GM18907 (cell line): ENCODE data around the gene RTN4RL1.
"Not testable (repeated sequence)": the region's sequence is repeated elsewhere in the genome, so short reads cannot be mapped to it uniquely, and the experiment has no call there.

ENCODE experiments used
- ATAC-seq: cut with Tn5 transposase; IDR thresholded peaks from one replicate; pipeline ENCODE4 v1.9.1; 2021; ENCODE audit warnings: mild to moderate bottlenecking, moderate library complexity; ENCODE audit not compliant: unreplicated experiment

Gene RTN4RL1

GRCh38 chr17:2027528-2028233 is 2.5 kb upstream of the RTN4RL1 start:
- ATAC-seq: no peak

GRCh38 chr17:2025622-2026309 is 632 bp upstream of the RTN4RL1 start:
- ATAC-seq: no peak

- ATAC-seq: no peak
These were observed 438 bp downstream of the RTN4RL1 start for GRCh38 chr17:2024572-2025219.

DNA sequence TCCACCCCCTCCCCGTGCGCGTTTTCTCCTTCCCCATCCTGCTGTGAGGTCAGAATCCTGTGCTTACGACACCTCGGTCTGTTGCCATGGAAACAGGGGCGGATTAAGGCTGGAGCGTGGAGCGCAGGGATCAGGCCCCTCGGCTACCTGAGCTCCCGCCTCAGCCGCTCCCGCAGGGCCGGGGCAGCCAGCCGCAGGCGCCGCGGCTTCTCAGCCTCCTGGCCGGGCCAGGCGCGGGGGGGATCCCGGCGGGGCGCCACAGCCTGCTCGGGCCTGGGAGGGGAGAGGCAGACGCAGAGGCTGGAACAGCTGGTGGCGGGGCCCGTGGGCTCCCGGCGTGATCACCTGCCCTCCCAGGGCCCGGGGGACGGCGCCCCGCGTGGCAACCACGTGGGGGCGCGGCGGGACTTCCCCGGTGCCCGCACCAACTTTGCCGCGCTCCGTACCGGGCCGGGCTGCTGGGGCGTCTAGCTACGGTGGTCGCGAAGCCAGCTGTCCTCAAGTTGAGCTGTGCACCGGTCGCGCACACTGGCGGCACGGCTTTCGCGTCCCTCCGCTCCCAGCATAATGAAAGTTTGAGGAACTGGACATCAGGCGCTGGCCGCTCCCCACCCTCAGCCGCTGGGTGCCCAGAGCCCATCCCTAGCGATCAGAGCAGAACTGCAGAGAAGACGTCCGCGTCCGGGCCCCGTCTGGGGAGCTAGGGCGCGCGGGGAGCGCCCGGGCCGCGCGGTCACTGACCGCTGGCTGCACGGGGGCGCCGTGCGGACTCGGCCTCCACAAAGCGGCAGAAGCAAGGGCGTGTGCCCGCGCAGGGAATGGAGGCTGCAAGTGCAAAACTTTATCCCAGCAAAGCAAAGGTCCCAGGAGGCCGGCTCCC is 1.2 kb downstream of the RTN4RL1 start:
- ATAC-seq: no peak

DNA sequence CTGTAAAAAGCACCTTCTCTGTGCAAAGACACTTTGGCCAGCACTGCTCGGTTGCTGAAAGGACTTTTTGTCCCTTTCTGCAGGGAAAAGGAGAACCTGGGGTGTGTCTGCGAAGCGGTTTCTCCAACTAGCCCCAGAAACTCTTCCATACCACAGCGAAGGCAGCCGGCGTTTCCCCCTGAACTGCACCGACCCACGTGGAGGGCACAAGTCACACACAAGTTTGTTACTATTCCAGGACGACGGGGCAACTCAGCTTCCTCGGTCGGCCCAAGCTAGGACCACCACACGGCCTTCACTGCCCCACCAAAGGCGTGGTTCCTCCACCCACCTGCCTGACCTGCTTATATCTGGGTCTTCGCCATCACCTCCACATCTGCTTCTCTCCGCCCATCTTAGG is 1.9 kb downstream of the RTN4RL1 start:
- no peak for ATAC-seq

DNA sequence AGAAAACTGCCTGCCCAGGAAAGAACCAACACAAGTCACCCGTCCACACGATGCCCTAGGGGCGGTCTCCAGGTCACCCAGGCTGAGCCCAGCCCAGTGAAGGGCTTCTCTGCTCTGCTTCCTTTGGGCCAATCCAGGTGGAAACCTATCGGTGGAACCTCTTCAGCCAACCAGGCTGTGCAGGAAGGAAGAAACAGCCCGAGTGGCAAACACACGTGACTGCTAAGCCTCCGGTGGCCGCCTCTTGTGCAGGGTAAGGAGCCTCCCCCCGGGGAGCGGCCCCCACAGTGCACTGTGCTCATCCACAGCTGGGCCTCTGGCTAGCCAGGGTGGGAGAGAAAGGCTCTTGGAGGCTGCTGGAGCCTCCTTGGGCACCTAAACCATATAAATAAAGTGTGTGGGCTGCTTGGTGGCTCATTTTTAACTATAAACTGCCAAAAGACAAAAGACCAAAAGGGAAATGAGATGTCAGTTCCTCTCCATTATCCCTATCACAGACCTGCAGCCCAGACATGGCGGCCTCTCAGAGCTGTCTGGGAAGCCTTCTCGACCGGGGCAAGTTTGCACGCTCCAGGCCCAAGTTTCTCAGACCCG is 2.4 kb downstream of the RTN4RL1 start:
- no peak for ATAC-seq

GRCh38 chr17:2020721-2021120 is 4.4 kb downstream of the RTN4RL1 start:
- ATAC-seq: no peak

DNA sequence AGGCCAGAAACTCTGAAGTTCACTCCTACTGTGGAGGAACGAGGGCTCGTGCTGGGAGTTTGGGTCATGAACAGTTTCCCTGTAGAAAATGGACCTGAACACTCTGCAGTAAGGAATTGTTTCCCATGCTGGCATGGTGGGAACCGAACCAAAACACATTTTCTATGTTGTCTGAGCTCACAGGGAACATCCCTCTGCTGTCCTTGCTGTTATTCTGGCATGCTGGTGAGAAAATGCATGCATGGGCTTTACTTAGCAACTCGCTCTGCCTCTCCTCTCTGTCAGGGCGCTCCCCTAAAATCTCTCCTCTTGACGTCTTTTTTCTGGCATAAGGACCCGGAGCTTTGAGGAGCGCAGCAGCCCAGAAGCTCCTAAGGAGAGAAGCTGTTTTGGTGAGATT is 5.4 kb downstream of the RTN4RL1 start:
- ATAC-seq: no peak

DNA sequence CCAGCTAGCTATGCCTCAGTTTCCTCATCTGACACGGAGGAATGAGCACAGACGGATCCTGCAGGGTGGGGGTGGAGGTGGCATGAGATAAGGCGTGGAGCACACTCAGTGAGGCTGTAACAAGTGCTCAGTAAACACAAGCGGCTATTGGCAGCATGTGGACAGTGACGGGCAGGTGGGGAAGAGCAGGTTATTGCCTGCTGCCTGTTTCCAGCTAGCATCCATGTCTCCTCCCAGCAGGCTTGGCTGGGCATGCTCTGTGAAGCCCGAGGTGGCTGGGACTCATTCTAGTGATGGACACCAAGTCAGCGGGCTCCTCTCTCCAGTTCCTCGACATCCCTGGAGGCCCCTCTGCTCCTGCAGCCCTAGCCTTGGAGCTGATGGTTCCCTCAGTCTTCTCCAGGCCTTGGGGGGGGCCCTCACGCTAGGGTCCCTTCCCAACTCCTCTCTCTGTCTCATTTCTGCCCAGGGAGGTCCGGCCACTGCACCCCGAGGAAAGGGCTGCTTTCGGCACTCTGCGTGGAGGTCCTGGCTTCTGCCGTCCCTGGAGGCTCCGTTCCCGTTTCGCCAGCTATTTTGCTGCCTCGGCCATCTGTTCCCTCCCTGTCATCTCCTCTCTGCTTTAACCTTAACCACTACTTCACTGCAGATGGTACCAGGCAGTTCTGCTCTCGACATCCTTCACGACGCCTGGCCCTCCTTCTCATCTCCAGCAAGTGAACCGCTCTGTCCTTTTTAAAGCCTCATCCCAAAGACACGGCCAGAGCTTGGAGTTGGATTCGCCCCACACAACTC is 6.2 kb downstream of the RTN4RL1 start:
- no peak for ATAC-seq

DNA sequence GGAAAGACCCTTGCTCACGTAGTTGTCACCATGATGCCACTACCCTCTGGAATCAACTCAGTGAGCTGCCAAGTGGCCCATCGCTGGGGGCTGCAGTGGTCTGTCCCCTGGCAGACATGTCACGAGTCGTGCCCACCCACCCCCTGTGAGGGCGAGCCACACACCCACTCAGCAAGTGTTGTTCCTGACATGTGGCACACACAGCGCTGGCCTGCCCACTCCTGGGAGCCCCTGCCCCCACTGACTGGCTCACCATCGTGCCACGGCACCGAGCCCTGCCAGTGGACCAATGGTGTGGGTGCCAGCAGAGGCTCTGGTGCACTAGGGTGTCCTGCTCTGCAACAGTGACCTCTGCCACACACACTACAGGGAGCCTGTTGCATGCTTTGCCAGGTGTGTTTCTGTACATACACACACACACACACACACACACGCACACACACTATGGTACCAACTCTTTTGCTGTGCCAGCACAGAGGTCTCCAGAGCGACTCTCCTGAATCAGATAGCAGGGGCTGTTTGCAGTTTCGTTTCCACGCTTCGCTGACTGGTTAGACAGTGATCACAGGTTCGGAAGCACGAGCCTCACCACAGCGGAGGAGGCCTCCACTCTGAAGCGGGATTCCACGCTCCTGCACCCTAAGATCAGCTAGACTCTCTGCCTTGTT is 7.7 kb downstream of the RTN4RL1 start:
- no peak for ATAC-seq

GRCh38 chr17:2016494-2016893 is 8.6 kb downstream of the RTN4RL1 start:
- ATAC-seq: no peak

- no peak for ATAC-seq
These were observed 9.8 kb downstream of the RTN4RL1 start for GRCh38 chr17:2015314-2015713.

- ATAC-seq: no peak
These were observed 11.2 kb downstream of the RTN4RL1 start for GRCh38 chr17:2013994-2014317.

- not testable (repeated sequence) for ATAC-seq
These were observed 11.7 kb downstream of the RTN4RL1 start for GRCh38 chr17:2013220-2013993.

DNA sequence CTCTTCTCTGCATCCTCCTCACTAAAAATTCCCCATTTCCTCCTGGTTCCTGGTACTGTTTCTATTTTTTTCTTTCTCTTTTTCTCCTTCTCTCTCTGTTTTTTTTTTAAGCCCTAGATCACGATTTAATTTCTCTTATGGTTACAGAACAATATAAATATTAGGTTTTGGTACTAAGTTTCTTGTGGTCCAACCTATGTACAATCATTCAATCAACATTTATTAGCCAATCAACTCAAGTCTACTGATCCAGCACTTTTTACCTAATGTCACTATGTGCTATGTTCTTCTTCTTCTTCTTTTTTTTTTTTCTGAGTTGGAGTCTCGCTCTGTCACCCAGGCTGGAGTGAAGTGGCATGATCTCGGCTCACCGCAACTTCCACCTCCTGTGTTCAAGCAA is 12.6 kb downstream of the RTN4RL1 start:
- ATAC-seq: no peak

GRCh38 chr17:2011411-2012371 is 13.4 kb downstream of the RTN4RL1 start:
- no peak for ATAC-seq

GRCh38 chr17:2009737-2010136 is 15.4 kb downstream of the RTN4RL1 start:
- ATAC-seq: no peak
